Measurements from ENCODE around the gene CREB5.

DNA sequence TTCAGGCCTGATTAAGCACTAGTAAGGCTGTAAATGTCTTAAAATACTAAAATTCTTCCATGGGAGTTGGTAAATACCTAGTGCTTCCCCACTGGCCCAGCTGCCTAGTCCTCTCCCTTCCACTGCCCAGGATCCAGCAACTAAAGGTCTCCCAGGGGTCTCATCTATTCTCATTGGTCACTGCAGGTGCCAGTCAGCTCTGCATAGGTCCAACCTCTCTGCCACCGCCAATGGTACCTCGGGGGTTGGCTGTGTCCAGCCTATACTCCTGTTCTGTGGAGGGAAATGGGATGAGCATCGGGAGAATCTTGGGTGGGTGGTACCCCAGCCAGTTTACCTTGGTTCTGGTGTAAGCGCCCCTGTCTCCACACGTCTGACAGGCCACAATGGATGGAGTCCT, 6.1 kb upstream of the CREB5 start:
- TF ChIP-seq CTCF (IDR thresholded peaks at IDR 0.05 in 2 of 3, conservative IDR thresholded peaks at IDR 0.05 in 1 of 3; ENCODE audit: borderline replicate concordance in 1 of 3, insufficient read depth in 1 of 3, low read depth in 2 of 3, low read length in 2 of 3) = no peak
- TF ChIP-seq EZH2 (IDR thresholded peaks at IDR 0.05) = no peak
- no peak for TF ChIP-seq CBX3 (IDR thresholded peaks at IDR 0.05; ENCODE audit: low read depth)
- no peak for TF ChIP-seq EGR1 (IDR thresholded peaks at IDR 0.05; ENCODE audit: low read depth)
- TF ChIP-seq EZH2phosphoT487 (IDR thresholded peaks at IDR 0.05; ENCODE audit: borderline replicate concordance) = no peak
- TF ChIP-seq POLR2A (IDR thresholded peaks at IDR 0.05; ENCODE audit: borderline replicate concordance, extremely low read depth, insufficient read depth, insufficient read length) = no peak
- TF ChIP-seq, protein P1, sequence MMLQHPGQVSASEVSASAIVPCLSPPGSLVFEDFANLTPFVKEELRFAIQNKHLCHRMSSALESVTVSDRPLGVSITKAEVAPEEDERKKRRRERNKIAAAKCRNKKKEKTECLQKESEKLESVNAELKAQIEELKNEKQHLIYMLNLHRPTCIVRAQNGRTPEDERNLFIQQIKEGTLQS (IDR thresholded peaks at IDR 0.05) = no peak
- TF ChIP-seq, protein P2, sequence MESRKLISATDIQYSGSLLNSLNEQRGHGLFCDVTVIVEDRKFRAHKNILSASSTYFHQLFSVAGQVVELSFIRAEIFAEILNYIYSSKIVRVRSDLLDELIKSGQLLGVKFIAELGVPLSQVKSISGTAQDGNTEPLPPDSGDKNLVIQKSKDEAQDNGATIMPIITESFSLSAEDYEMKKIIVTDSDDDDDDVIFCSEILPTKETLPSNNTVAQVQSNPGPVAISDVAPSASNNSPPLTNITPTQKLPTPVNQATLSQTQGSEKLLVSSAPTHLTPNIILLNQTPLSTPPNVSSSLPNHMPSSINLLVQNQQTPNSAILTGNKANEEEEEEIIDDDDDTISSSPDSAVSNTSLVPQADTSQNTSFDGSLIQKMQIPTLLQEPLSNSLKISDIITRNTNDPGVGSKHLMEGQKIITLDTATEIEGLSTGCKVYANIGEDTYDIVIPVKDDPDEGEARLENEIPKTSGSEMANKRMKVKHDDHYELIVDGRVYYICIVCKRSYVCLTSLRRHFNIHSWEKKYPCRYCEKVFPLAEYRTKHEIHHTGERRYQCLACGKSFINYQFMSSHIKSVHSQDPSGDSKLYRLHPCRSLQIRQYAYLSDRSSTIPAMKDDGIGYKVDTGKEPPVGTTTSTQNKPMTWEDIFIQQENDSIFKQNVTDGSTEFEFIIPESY (IDR thresholded peaks at IDR 0.05; ENCODE audit: extremely low read depth, insufficient replicate concordance, low read length) = no peak
- TF ChIP-seq TCF7L2 (IDR thresholded peaks at IDR 0.05; ENCODE audit: borderline replicate concordance, extremely low read depth, insufficient read depth, insufficient read length) = no peak
- TF ChIP-seq YY1 (IDR thresholded peaks at IDR 0.05; ENCODE audit: extremely low read depth, insufficient replicate concordance, low read depth, low read length) = no peak
- TF ChIP-seq POLR2AphosphoS5 (IDR thresholded peaks at IDR 0.05; ENCODE audit: low read depth, low read length) = no peak
- TF ChIP-seq CEBPB (IDR thresholded peaks at IDR 0.05; ENCODE audit: low read depth) = no peak
- no peak for TF ChIP-seq ZNF274 (IDR thresholded peaks at IDR 0.05; ENCODE audit: low read depth, low read length)
